HL-60 (cell line): ENCODE measurements around the gene SMG1.
"Not testable (repeated sequence)": the region's sequence is repeated elsewhere in the genome, so short reads cannot be mapped to it uniquely, and the experiment has no call there.

ENCODE experiments used
- DNase-seq, 2 experiments: peaks; one replicate each; pipeline ENCODE4 v3.0.0-alpha.2; 2010 to 2020; ENCODE audit warnings: low read depth in 1 of 2, low spot score in 1 of 2
- H3K27ac ChIP-seq: fragments of 250-450 bp; sonication (Bioruptor Pico); replicated peaks from 2 replicates; pipeline ENCODE4 v1.5.1; 2020; ENCODE audit warnings: mild to moderate bottlenecking, moderate library complexity
- H3K27me3 ChIP-seq: fragments of 250-450 bp; sonication (Bioruptor Pico); 2 replicates; pipeline ENCODE4 v1.5.1; 2021; ENCODE audit warnings: mild to moderate bottlenecking, moderate library complexity; ENCODE audit not compliant: insufficient read depth, poor library complexity, severe bottlenecking
- H3K4me3 ChIP-seq: replicated peaks from 2 replicates; pipeline ENCODE4 v1.5.1; 2011; ENCODE audit warnings: mild to moderate bottlenecking, control low read depth, low read length; ENCODE audit not compliant: insufficient read depth
- GABPA ChIP-seq: IDR thresholded peaks from 2 replicates; pipeline ENCODE4 v1.6.1; 2012; ENCODE audit warnings: low read depth
- POLR2AphosphoS5 ChIP-seq: IDR thresholded peaks from 2 replicates; pipeline ENCODE4 v1.6.1; 2012; ENCODE audit warnings: low read depth
- SPI1 ChIP-seq: IDR thresholded peaks from 2 replicates; pipeline ENCODE4 v1.6.1; 2012; ENCODE audit warnings: low read depth, mild to moderate bottlenecking, borderline replicate concordance
- TF ChIP-seq, protein P1 (sequence below): IDR thresholded peaks from one replicate; pipeline ENCODE4 v1.5.1; 2011; ENCODE audit warnings: low read length, control low read depth, inconsistent platforms; ENCODE audit not compliant: insufficient read depth
- TF ChIP-seq, protein P2 (sequence below): IDR thresholded peaks from 2 replicates; pipeline ENCODE4 v1.6.1; 2012; ENCODE audit warnings: low read depth; ENCODE audit not compliant: insufficient replicate concordance

The SMG1 gene

GRCh38 chr16:18958621-18959029 lies 32.4 kb upstream of the SMG1 start:
- DNase-seq = no peak
- no peak overlapping the region for H3K27ac ChIP-seq
- no peaks in the 10 kb centered on the region for H3K27me3 ChIP-seq

GRCh38 chr16:18956658-18957241 lies 30.5 kb upstream of the SMG1 start:
- not testable (repeated sequence) for DNase-seq, H3K27ac ChIP-seq, H3K27me3 ChIP-seq, H3K4me3 ChIP-seq

More at GRCh38 chr16:18958621-18959029, 32.4 kb upstream of the SMG1 start:
- no peak overlapping the region for H3K4me3 ChIP-seq
- TF ChIP-seq POLR2AphosphoS5 = no peak
- TF ChIP-seq GABPA = no peak
- TF ChIP-seq SPI1 = no peak
- TF ChIP-seq, protein P1, sequence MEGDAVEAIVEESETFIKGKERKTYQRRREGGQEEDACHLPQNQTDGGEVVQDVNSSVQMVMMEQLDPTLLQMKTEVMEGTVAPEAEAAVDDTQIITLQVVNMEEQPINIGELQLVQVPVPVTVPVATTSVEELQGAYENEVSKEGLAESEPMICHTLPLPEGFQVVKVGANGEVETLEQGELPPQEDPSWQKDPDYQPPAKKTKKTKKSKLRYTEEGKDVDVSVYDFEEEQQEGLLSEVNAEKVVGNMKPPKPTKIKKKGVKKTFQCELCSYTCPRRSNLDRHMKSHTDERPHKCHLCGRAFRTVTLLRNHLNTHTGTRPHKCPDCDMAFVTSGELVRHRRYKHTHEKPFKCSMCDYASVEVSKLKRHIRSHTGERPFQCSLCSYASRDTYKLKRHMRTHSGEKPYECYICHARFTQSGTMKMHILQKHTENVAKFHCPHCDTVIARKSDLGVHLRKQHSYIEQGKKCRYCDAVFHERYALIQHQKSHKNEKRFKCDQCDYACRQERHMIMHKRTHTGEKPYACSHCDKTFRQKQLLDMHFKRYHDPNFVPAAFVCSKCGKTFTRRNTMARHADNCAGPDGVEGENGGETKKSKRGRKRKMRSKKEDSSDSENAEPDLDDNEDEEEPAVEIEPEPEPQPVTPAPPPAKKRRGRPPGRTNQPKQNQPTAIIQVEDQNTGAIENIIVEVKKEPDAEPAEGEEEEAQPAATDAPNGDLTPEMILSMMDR = no peak
- TF ChIP-seq, protein P2, sequence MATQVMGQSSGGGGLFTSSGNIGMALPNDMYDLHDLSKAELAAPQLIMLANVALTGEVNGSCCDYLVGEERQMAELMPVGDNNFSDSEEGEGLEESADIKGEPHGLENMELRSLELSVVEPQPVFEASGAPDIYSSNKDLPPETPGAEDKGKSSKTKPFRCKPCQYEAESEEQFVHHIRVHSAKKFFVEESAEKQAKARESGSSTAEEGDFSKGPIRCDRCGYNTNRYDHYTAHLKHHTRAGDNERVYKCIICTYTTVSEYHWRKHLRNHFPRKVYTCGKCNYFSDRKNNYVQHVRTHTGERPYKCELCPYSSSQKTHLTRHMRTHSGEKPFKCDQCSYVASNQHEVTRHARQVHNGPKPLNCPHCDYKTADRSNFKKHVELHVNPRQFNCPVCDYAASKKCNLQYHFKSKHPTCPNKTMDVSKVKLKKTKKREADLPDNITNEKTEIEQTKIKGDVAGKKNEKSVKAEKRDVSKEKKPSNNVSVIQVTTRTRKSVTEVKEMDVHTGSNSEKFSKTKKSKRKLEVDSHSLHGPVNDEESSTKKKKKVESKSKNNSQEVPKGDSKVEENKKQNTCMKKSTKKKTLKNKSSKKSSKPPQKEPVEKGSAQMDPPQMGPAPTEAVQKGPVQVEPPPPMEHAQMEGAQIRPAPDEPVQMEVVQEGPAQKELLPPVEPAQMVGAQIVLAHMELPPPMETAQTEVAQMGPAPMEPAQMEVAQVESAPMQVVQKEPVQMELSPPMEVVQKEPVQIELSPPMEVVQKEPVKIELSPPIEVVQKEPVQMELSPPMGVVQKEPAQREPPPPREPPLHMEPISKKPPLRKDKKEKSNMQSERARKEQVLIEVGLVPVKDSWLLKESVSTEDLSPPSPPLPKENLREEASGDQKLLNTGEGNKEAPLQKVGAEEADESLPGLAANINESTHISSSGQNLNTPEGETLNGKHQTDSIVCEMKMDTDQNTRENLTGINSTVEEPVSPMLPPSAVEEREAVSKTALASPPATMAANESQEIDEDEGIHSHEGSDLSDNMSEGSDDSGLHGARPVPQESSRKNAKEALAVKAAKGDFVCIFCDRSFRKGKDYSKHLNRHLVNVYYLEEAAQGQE = no peak

GRCh38 chr16:18955874-18956580 lies 29.8 kb upstream of the SMG1 start:
- not testable (repeated sequence) for H3K27me3 ChIP-seq, H3K27ac ChIP-seq, H3K4me3 ChIP-seq, DNase-seq

DNA sequence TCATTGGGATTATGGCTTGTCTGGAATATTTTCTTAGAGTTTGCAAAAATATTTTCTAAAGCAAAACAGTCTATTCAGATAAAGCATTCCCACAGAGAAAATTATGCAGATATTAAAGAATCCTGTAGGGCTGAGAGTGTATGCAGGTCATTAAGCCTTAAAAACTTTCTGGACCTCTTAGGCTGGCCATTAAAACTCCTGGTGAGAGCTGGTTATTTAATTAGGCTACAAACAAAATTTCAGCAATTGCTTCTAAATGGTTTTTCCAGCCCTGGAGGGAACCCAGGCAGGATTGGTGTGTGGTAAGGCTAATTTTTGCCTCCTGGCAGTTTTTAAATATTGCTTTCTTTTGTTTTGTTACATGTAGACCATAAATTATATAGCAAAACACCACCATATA lies 27.3 kb upstream of the SMG1 start:
- DNase-seq = no peak
- H3K4me3 ChIP-seq = no peak overlapping the region
- H3K27ac ChIP-seq = no peak overlapping the region
- no peaks in the 10 kb centered on the region for H3K27me3 ChIP-seq
- TF ChIP-seq, protein P2 = no peak
- TF ChIP-seq SPI1 (no peak), GABPA (no peak), POLR2AphosphoS5 (no peak)
- TF ChIP-seq, protein P1 = no peak
